ENCODE data around the gene ABCG8.

ABCG8 gene

DNA sequence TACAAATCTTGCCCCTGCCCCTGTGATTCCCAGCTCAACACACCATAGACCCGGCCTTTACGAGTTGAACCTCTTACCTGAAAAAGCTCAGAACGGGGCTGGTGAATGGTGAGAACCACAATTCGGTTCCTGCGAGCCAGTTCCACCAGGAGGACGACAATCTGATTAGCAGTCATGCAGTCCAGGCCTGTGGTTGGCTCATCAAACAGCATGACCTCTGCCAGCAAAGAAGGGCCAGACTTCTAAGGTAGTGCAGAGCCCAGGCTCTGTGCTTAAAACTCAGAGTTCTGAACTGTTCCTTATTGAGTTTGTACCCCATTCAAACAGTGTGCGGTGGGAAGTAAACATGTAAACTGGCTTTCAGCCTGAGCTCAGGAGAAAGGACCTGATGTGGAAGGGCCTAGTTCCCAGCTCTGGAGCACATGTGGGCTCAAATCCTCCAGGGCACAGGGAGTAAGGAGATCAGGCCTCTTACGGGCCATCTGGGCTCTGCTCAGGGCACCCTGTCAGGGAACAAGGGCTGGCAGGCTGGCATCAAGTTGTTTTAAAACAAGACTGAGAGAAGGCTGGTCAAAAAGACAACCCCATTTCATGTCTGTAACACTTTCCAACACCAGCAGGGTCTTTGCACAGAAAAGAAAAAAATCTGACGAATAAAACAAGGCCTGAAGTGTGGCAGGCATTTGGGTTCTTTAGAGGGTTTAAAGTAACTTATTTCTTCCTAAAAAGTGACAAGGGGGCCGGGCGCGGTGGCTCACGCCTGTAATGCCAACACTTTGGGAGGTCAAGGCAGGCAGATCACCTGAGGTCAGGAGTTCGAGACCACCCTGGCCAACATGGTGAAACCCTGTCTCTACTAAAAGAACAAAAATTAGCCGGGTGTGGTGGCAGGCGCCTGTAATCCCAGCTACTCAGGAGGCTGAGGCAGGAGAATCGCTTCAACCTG is 12.2 kb upstream of the ABCG8 start:
- DNase-seq = no peak

DNA sequence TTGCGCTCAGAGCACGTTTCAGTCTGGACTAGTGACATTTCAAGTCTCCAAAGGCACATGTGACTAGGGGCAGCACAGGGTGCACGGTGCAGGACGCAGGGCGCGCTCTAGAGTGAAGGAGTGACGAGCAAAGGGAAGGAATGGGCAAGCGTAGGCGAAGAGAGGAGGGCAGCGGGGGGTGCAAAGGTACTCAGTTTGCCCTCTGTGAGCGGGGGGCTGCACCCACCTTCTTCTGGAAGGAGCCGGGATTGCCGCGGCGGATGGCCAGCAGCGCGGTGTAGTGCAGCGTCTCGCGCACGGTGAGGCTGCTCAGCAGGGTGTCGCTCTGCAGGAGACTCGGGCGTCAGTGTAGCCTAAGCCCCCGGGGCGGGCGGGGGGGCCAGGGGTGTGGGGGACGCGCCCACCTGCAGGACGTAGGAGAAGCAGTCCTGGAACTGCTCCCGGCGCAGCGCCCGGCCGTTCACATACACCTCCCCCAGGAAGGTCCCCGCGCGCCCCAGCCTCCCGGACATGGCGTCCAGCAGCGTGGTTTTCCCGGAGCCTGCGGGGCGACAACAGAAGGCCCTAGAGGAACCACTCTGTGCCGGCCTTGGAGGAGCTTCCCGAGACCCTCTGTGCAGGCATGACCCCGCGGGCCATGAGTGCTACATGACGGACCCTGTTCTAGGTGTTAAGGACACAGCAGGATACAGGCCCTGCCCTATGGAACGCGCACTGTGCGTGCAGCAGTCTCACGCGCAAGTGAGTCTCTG is 7.1 kb upstream of the ABCG8 start:
- peak; percentile 22 for DNase-seq

DNA sequence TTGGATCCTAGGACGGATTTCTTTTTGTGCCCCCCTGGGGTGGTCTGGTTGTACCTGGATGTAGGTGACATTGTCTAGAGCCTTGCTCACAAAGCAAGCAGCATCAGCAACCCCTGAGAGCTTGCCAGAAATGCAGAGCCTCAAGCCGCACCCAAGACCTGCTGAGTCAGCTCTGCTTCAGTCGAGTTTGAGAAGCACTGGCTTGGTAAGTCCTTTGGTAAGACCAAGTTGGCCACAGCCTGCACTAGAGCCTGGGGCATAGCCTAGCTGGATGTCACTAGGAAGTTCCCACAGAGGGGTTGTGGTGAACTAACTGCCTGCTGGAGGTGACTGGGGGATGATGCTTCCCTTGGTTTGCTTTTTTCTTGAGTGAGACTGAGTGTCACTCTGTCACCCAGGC is 6.3 kb upstream of the ABCG8 start:
- no peak for DNase-seq

DNA sequence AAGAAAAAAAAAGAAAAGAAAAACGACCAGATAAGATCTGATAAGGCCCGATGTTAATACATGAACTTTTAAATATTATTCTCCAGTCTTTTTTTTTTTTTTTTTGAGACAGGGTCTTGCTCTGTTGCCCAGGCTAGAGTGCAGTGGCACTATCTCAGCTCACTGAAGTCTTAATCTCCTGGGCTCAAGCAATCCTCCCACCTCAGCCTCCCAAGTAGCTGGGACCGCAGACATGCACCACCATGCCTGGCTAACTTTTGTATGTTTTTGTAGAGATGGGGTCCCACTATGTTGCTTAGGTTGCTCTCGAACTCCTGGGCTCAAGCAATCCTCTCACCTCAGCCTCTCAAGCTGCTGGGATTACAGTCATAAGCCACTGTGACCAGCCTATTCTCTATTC is 1.7 kb upstream of the ABCG8 start:
- no peak for DNase-seq

DNA sequence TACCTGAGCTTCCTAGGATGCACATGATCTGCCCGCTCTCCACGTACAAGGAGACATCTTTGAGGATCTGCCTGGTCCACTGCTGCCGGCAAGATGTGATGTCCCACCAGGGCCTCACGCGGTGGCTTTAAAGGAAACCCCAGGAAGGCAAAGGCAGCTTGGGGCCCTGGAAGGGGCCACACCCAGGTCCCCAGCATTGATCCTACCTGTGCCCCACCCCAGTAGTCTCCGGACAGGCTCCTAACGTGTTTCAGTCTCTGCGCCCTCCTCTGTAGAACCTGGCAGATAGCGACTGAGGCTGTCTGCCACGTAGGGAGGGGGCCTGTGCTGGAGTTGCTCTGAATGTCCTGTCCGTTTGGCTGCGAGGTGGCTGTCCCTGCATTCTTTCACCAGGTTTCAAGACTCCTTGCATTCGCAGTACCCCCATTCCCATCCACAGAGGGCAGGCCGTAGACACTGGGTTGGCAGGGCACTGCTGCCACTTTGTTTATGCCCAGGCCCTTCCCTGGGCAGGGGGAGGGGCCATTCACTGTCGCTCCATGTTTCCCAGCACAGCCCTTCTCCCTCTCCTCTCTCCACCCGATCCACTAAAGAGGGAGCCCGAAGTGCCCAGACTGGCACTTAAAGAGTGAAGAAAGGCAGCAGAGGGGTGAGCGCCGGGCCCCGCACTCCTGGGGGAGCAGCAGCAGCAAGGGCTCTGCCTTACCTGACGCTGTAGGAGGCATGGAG is 776 bp upstream of the ABCG8 start:
- DNase-seq = no peak

DNA sequence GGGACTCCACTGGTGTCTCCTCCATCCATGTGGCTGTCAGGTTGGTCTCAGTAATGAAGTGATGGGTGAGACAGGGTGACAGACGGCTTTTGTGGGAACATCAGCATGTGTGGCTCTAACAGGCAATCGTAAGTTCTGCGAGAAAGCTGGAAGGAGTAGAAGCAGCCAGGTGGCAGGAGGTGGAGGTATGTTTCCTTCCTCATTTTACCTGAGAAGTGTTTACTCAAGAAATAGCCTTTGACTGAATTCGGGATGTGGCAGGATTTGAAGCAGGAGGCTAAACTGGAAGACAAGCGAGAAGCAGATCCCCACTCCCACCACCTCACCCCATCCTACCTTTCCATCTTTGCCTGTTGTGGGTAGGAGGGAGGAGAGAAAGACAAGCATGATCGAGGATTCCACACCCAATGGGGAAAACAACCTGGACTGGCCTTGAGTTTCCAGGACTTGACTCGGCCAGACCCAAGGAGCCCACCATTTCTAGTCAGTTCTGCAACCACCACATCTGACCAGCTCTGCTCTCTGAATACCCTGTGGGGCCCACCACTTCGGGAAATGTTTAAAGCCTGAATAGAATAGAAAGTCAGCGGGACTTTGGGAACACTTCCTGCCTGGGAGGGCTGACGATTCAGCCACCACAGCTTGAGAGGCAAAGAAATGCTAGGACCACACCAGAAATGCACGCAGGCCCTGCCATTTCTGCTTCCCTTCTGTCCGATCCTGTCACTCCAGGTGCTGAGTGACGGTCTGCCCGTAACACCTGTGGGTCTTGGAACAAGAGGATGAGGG is 1.2 kb downstream of the ABCG8 start:
- DNase-seq = no peak

DNA sequence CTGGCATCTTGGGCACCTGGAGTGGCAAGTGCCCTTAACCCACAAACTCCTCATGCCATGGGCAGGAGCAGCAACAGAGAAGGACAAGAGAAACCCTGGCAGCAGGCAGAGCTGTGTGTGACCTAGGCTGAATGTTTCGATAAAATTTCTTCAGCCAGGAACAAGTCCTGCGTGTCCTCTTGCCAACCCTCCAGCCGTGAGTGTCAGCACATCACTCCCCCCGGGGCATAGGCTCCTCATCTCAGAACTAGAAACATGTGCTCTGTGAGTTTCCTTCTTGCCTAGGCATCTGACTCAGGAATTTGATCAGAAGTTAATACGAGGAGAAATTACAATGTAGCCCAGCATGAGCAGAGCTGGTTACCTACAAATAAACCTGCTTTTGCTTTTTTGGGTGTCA is 2.2 kb downstream of the ABCG8 start:
- DNase-seq = no peak

DNA sequence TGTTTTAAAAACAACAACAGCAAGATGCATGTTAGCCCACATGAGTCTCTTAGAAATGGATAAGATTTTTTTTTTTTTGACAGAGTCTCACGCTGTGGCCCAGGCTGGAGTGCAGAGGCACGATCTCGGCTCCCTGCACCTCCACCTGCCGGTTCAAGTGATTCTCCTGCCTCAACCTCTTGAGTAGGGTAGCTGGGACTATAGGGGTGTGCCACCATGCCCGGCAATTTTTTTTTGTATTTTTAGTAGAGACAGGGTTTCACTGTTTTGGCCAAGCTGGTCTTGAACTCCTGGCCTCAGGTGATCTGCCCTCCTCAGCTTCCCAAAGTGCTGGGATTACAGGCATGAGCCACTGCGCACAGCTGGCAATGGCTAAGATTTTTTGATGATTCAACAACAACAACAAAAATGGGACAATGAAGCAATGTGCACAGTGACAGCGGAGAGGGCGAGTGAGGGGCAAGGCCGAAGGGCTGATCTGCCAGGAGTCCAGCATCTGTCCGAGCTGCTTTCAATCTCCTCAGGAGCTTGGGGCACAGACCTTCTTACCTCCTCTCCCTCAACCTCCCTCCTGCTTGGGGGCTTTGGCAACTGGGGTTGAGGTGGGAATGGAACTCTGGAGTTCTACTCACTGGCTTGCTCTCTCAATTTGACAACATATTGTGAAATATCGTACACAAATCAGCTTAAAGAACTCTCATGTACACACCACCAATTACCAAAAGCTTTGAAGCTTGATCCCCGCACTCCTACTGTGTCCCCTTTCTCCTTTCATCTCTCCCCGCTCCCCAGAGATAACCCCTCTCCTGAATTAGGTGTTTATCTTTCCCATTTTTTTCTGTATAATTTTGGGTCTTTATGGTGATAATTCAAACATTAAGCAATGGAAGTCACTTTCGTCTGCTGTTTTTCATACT is 3.4 kb downstream of the ABCG8 start:
- no peak for DNase-seq

DNA sequence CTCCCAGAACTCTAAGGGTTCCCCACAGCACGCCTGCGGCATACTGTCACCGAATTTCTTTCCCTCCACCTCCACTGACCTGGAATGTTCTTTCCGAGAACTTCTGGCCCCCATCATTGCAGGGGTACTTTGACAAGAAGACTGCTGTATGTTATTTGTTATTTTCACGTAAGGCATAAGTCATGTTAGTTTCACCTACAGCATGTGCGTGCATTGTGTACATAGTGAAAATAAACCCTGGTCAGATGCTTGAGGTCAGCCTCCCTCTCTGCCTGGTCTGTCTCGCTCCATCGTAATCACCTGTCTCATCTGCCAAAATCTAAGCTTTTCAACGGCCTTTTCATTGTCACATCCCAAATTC is 4.1 kb downstream of the ABCG8 start:
- no peak for DNase-seq

DNA sequence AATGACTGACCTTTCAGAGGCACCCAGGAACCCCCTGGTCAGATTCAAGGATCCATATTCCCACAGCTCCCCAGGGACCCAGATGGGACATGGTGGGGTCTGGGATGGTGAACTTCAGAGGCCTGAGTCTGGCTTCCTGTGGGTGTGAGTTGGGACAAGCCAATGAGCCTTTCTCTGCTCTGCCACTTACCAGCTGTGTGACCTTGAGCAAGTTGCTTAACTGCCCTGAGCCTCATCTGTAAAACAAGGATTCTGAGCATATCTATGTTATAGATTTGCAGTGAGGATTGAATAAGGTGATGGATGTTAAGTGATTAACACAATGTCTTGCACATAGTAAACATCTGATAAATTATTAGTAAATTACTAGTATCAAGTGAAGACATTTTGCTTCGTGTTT is 6.4 kb downstream of the ABCG8 start:
- DNase-seq = no peak

DNA sequence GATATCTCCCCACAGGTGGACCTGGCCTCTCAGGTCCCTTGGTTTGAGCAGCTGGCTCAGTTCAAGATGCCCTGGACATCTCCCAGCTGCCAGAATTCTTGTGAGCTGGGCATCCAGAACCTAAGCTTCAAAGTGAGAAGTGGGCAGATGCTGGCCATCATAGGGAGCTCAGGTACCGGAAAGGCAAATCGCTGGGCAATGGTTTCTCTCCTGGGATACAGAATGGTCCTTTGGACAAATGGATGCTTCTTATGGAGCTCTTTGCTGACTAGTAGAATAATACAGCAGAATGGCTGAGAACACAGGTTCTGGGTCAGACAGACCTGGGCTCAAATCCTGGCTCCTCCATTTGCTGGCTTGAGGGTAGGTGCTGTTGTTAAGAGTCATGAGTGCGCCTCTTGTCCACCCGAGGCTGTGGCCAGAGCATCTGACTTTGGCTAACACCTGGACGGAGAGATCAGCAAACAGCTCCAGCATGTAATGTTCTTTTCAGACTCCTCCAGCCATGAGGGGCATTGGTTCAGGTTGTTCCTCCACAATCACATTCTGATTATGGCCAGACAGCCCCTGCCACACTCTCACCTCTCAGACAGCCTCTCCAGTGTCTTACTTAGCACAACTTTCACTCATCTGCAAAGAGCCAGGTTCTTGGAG is 7.5 kb downstream of the ABCG8 start:
- DNase-seq = no peak

DNA sequence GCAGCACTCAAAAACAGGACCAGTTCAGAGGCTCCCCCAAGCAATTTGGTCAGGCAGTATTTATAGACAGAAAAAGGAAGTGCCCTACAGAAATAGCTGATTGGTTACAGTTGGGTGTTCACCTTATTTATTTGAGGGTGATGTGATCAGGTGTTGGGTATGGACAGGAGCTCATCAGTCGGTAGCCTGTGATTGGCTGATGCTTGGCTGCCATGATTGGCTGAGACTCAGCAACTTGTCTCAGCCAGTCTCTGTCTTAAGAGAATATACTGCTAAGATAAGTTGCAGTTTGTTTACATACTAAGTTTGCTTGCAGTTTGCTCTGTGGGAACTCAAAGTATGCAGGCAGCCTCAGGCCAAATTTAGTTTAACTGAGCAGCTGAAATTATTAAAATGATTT is 9.4 kb downstream of the ABCG8 start:
- no peak for DNase-seq

DNA sequence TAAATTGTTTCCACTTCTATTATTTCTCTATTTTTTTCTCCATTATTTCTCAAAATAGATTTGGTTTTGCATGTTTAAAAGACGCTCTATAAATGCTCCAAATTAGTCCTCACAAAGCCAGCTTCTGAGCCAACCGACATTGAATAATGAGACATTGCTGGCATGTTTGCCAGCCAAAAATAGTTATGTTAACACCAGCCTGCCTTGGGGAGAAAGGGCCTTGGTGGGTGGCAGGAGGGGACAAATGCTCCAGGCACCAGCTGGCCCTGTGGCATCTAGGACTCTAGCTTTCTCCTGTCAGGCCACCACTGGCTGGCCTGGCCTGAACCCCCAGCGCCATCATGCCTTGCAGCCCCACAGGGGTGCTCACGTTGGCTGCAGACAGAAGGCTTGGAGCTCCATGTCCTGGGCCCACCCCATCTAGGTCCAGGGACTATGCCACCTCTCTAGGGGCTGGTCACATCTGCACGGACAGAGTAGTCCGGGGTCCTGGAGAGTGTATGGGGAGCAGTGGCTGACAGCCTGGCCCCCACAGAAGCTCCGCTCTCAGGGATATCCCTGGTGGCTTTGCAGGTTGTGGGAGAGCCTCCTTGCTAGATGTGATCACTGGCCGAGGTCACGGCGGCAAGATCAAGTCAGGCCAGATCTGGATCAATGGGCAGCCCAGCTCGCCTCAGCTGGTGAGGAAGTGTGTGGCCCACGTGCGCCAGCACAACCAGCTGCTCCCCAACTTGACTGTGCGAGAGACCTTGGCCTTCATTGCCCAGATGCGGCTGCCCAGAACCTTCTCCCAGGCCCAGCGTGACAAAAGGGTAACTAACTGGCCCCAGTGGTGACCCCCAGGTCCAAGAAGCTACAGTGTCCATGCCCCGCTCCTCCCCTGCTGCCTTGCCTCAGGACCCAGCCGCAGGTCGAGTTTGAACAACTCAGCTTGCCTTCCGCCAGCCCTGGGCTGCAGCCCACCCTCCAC is 12.5 kb downstream of the ABCG8 start:
- DNase-seq = no peak

DNA sequence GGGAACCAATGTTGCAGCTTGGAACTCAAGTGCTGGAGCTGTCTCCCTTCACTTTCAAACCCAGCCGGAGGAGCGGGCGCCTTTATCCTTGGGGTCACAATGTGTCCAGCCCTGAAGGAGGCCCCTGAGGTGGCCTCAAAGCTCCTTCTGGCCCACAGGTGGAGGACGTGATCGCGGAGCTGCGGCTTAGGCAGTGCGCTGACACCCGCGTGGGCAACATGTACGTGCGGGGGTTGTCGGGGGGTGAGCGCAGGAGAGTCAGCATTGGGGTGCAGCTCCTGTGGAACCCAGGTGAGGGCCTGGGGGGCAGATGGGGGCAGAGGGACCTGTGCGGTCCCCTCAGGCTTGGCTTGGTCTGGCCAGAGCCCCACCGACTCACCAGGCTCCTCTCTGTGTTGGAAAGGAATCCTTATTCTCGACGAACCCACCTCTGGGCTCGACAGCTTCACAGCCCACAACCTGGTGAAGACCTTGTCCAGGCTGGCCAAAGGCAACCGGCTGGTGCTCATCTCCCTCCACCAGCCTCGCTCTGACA is 13.5 kb downstream of the ABCG8 start:
- DNase-seq = no peak

DNA sequence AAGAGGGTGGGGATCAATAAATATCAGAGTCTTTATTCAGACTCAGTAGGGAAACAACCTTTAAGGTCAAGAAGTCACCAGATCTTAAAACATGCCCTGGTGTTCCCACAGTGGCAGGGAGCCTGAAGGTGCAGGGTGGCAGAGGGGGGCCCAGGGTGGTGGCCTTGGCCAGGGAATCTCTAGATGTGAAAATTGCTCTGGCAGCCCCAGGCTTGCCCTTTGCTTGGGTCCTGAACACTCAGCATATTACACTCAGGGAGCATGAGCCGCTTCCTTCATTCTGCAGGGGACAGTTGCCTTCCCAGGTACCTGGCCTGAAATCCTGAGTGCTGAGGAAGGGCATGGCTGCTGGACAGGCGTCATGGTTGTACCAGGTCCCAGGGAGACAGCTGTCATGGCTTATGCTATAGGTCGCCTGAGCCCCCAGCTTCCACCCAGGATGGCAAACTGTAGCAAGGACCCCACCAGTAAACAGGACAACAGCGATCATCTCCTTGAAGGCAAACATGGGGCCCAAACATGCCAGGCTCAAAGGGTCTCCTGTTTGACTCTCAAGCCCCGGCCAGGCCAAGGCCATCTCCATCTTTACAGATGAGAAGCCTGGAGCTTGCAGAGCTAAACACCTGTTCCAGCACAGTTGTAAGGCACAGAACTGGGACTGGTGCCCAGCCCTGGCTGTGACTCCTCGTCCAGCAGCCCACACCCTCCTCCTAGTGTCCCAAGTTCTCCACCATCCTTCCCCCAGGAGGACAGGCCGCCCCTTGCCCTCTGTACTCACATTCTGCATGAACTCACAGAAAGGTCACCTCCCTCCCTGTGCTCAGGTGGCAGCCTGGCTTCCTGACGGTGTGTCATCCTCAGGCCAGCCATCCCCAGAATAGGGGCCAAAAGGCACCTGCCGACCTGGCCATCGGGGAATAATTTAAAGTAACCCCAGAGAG is 14.6 kb downstream of the ABCG8 start:
- DNase-seq = no peak

DNA sequence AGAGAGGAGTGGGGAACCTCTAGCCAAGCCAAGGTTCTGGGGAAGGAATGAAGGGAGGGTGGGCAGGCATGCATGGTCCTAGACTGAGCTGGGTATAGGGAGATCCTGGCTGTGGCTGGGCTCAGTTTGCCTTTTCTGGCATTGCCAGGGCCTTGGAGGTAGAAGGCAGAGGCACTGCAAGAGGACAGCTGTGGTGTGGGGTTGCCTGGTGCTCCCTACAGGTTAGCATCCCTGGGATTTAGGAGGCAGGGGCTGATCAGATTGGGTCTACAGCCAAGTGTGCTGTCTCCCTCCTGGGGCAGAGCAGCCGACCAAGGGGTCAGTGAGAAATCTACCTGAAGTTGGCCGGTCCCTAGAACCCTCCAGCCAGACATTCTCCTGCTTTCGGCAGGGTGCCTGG is 15.9 kb downstream of the ABCG8 start:
- no peak for DNase-seq

DNA sequence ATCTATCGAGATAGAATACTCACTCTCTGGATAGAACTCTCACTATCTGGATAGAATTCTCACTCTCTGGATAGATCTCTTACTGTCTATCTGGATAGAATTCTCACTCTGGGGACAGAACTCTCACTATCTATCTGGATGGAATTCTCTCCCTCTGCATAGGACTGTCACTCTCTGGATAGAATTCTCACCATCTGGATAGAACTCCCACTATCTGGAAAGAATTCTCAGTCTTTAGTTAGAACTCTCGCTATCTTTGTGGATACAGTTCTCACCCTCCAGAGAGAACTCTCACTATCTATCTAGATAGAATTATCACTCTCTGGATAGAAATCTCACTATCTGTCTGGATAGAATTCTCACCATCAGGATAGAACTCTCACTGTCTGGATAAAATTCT is 16.5 kb downstream of the ABCG8 start:
- DNase-seq = no peak

DNA sequence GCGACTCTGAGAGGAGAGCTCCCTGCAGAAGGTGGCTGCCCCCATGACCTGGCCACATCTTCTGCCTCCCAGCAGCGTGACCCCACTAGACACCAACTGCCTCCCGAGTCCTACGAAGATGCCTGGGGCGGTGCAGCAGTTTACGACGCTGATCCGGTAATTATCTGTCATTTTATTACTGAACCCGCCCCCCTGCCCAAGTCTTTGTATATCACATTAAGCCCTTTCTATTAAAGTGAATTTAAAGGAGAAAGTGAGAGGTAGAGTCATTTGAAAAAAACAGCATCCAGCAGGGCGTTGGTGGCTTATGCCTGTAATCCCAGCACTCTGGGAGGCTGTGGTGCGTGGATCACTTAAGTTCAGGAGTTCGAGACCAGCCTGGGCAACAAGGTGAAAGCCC is 33.4 kb downstream of the ABCG8 start:
- no peak for DNase-seq

Data from NCI-H1105 (cell line).